SW480 (cell line): ENCODE data around the gene ANKRD45.
"Not testable (repeated sequence)": the region's sequence is repeated elsewhere in the genome, so short reads cannot be mapped to it uniquely, and the experiment has no call there.

Experiments
- DNase-seq: peaks from one replicate; pipeline ENCODE4 v3.0.0-alpha.2; 2016; ENCODE audit warnings: low spot score

ANKRD45 gene

DNA sequence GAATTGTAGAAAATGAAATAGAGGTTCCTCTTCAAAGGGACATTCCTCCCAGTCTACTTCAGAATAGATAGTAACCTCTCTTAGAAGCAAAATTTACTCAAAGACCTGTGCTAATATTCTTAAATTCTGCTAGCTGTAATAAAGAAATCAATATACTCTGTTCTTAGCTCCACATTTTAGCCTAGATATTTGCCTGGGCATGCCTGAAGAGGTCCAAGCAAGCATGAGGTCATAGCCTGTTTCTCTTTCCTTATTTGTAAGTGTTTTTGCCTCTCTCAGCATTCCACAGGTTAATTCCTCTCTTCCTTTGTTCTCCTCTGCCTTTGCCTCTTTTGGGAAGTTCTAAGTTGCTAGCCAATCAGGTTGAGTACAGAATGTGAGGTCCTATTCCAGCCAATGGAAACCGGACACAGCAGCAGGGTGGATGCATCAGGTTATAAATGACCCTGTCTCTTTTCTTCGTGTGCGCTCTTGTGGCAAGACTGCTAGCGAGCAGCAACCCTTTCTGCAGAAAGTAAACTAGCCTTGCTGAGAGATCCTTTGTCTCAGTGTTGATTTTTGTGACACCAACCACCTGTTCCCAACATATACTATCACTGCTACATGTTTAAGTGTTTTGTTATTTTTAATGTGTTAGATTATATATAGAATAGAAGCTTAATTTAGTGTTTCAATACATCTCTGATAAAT lies 27.1 kb downstream of the ANKRD45 start:
- not testable (repeated sequence) for DNase-seq

DNA sequence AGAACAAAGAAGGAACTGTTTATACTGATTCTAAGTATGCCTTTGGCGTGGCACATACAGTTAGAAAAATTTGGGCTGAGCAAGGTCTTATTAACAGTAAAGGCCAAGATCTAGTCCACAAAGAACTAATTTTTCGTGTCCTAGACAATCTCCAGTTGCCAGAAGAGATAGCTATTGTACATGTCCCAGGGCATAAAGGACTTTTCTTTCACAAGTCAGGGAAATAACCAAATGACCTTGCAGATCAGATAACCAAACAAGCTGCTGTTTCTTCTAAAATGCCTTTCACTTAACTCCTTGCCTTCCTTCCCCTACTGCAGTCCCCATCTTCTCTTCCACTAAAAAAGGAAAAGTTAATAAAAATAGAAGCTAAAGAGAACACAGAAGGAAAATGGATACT lies 30.5 kb downstream of the ANKRD45 start:
- no peak for DNase-seq

DNA sequence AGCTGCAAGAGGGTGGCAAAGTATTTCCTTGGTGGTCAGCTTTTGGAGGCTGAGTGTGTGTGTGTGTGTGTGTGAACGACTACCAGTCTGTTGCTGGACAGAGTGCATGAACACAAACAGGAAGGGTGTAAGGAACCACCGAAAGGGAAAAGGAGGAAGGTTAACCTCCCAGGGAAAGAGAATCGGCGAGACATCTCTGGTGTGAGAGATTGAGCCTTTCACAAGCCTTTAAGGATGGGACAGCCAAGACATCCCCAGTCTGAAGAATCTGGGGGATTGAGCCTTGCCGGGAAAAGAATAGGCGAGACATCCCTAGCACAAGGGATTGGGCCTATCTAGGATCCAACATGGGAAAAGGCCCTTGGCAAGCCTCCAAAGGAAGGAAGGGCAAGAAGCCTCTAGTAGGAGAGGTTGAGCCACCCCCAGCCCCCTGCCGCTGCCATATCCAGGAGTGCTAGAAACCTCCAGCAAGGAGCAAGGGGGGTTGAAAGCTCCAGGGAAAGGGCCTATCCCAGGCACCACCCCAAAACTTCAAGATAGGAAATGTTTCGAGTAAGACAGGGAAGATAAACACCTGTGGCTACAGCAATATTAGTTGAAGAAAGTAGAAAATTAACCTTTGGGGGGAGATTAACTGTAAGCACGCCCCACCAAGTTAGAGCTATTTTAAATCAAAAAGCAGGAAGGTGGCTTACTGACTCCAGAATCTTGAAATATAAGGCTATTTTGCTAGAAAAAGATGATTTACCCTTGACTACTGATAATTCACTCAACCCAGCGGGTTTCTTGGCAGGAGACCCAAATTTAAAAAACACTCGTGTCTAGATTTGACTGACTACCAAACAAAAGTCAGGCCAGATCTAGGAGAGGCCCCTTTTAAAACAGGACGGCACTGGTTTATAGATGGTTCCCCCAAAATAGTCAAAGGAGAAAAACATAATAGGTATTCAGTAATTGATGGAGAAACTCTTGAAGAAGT lies 31.3 kb downstream of the ANKRD45 start:
- DNase-seq = no peak

DNA sequence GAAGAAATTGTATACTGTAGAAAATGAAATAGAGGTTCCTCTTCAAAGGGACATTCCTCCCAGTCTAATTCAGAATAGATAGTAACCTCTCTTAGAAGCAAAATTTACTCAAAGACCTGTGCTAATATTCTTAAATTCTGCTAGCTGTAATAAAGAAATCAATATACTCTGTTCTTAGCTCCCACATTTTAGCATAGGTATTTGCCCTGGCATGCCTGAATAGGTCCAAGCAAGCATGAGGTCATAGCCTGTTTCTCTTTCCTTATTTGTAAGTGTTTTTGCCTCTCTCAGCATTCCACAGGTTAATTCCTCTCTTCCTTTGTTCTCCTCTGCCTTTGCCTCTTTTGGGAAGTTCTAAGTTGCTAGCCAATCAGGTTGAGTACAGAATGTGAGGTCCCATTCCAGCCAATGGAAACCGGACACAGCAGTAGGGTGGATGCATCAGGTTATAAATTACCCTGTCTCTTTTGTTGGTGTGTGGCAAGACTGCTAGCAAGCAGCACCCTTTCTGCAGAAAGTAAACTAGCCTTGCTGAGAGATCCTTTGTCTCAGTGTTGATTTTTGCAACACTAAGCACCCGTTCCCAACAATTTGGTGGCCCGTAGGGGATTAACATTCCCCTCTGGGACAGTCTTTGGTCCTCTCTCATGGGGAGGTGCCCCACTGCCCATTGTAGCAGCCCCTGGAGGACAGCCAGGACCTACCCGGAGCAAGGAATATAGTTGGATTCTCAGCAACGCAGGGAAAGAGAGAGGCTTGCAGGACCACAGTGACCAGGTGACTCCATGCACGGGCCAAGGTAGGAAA lies 32.2 kb downstream of the ANKRD45 start:
- DNase-seq = not testable (repeated sequence)

- no peak for DNase-seq
Measured at GRCh38 chr1:173635116-173635515, 34.5 kb downstream of the ANKRD45 start, which contains the start of gene TEX50. TSS of gene TEX50 (plus strand) at chr1:173635338. CDS start at chr1:173635522, 184 bp downstream.

- DNase-seq = no peak
Measured at GRCh38 chr1:173628888-173629287, 40.8 kb downstream of the ANKRD45 start.

DNA sequence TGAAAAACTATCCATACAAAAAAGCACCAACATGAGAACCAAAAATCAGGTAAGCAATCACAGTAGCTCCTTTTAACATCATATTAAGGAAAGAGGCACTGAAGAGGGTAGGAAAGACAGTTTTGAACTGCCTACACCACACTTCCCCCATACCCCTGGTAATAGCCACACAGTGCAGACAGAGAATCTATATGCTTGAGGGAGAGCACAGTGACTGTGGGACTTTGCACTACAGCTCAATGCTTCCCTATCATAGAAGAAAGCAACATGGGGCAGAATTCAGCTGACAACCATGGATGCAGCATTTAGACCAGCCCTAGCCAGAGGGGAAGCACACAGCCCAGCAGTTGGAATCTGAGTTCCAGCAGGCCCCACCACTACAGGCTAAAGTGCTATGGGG lies 42.4 kb downstream of the ANKRD45 start:
- no peak for DNase-seq

DNA sequence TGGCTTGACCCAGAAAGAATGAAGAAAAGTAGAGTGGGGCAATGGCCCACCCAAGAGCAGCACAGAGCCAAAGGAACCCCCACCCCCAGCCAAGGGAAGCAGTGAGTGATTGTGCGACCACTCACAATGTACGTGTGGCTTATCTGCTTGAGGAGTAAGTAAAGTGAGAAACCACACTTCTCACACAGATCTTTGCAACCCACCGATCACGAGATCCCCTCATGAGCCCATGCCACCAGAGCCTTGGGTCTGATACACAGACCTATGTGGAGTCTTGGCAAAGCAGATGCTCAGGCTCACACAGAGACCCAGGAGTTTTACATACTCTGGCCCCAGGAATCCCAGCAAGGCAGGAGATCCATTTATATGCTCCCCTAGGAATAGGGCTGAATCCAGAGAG lies 52.8 kb downstream of the ANKRD45 start:
- DNase-seq = no peak

- DNase-seq = not testable (repeated sequence)
Measured at GRCh38 chr1:173613086-173613485, 56.6 kb downstream of the ANKRD45 start.

- DNase-seq = no peak
Measured at GRCh38 chr1:173608503-173609216, 61.0 kb downstream of the ANKRD45 start.

- no peak for DNase-seq
Measured at GRCh38 chr1:173603056-173603591, 66.5 kb downstream of the ANKRD45 start, which contains the start of gene SLC9C2. TSS of gene SLC9C2 (minus strand) at chr1:173603072. CDS start at chr1:173601776, 1,296 bp downstream.

- no peak for DNase-seq
Measured at GRCh38 chr1:173601588-173601987, 68.1 kb downstream of the ANKRD45 start.

GRCh38 chr1:173596097-173596825 lies 73.4 kb downstream of the ANKRD45 start:
- DNase-seq = no peak

GRCh38 chr1:173591138-173591537 lies 78.5 kb downstream of the ANKRD45 start:
- not testable (repeated sequence) for DNase-seq

DNA sequence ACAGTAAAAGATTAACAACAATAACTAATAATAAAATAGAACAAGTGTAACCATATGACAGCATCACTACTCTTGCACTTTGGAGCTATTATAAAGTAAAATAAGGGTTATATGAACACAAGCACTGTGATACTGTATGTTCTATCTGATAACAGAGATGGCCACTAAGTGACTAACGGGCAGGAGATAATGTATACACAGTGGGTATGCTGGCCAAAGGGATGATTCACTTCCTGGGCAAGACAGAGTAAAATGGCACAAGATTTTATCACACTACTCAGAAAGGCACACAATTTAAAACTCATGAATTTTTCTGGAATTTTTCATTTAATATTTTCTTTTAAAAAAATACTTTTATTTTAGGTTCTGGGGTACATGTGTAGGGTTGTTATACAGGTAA lies 79.1 kb downstream of the ANKRD45 start:
- DNase-seq = peak; percentile 10

- DNase-seq = no peak
Measured at GRCh38 chr1:173581383-173582079, 88.1 kb downstream of the ANKRD45 start.

DNA sequence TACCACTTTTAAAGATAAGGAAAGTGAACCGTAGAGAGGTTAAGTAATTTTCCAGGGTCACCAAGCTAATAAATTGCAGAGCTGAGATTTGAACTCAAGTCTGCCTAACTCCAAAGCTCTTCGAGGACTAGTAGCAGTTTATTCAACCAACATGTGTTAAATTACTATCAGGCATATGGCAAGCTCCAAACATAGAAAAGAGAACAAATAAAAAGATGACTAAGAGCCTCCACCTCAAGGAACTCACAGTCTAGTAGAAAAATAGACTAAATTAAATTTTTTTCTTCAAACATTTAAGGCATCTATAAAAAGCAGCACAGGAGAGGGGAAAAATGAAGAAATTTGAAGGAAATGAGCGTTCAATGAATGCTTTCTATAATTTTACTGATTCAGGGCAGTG lies 89.0 kb downstream of the ANKRD45 start:
- no peak for DNase-seq

GRCh38 chr1:173580071-173580470 lies 89.6 kb downstream of the ANKRD45 start:
- no peak for DNase-seq

- DNase-seq = no peak
Measured at GRCh38 chr1:173573596-173573995, 96.1 kb downstream of the ANKRD45 start.
